GM19193 (cell line): ENCODE measurements around the gene SGF29.
"Not testable (repeated sequence)": the region's sequence is repeated elsewhere in the genome, so short reads cannot be mapped to it uniquely, and the experiment has no call there.

Experiments
- POLR2A ChIP-seq: IDR thresholded peaks from 4 replicates; pipeline ENCODE4 v1.6.1; 2011; ENCODE audit not compliant: insufficient read depth, insufficient read length; ENCODE audit errors: extremely low read depth

Gene SGF29

DNA sequence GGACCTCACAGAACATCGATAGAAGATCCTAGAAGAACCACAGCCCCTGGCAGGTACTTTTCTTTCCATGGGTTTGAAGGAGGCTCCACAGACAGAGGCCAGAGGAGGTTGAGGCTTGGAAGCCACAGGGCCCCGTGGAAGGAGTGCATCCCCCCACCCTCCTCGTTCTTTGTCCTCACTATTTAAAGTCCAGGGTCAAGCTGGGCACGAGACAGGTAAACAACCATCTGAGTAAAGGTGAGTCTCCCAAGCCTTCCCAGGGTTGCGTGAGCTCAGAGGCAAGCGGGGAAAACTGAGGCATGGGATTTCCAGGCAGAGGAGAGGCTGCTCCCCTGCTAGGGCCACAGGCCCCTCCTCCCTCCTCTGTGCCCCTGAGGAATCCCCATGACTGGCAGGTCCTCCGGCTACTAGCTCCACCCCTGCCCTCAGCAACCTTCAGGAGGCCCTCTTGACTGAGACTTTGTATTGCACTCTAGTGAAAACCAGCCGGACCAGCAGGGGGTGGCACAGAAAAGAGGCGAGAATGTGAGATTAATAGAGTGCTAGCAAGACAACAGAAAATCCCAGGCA is 44.1 kb downstream of the SGF29 start:
- TF ChIP-seq POLR2A = no peak

DNA sequence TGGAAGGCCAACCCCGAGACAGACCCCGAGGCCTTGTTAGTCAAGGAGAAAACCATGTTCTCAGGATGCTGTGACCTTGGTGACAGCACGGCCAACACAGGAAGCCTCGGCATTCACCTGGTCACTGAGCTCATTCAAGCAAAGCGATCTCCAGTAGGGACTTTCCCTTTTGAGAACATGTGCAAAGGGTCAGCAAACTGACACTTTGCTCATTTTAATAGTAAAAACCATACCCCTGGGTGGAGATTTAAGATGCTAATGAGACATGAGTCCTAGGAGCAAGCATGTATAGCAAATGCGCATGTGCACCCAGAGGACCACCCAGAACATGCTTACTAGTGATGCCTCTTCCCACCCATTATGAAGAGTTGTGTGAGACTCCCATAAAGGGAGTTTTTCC is 48.8 kb downstream of the SGF29 start:
- TF ChIP-seq POLR2A = no peak

DNA sequence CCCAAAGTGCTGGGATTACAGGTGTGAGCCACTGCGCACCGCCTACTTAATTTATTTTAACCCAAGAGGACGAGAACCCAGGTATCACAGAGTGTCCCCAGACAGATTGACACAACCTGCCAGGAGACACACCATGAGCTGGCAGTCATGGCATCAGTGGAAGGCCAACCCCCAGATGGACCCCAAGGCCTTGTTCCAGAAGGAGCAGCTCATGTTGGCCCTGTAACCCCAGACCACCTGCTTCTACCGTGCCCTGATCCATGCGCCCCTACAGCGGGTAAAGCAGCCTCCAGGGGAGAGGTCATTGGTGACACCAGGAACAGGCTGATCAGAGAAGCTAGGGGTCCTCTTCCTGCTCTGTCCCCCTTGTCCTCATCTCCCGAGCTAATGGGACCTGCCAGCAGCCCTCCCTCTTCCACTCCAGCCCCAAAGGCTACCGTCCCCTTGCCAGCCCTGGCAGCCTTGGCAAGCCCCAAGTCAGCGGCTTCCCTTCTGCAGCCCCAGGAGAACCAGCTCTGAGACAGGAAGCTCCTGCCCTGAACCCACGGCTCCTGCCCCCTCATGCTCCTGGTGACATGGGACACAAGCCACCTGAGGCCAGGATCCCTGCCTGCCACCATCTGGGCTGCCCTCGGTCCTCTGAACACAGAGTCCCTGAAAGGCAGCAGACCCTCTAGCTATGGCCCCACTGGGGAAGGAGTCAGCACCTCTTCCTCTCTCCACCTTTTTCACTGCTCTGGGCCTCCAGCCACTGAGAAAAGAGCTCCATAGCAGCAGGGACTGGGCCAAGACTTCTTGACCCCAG is 49.9 kb downstream of the SGF29 start:
- TF ChIP-seq POLR2A = no peak

DNA sequence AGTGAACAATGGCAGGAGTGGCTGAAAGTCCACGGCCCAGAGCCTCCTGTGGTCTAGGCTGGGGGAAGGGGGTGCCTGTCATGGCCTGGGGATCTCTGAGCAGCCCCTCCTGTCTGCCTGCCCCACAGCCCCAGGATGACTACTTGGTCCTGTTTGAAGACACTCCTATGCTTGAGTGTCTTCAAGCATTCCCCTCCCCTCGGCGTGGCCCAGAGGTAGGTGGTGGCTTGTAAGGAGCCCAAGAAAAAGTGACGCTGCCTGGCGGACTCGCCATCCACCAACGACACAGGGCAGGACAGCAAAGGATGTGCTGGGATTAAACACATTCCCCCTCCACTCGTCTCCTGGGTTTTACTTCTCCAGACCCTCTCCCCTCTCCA is 50.5 kb downstream of the SGF29 start:
- TF ChIP-seq POLR2A = no peak

DNA sequence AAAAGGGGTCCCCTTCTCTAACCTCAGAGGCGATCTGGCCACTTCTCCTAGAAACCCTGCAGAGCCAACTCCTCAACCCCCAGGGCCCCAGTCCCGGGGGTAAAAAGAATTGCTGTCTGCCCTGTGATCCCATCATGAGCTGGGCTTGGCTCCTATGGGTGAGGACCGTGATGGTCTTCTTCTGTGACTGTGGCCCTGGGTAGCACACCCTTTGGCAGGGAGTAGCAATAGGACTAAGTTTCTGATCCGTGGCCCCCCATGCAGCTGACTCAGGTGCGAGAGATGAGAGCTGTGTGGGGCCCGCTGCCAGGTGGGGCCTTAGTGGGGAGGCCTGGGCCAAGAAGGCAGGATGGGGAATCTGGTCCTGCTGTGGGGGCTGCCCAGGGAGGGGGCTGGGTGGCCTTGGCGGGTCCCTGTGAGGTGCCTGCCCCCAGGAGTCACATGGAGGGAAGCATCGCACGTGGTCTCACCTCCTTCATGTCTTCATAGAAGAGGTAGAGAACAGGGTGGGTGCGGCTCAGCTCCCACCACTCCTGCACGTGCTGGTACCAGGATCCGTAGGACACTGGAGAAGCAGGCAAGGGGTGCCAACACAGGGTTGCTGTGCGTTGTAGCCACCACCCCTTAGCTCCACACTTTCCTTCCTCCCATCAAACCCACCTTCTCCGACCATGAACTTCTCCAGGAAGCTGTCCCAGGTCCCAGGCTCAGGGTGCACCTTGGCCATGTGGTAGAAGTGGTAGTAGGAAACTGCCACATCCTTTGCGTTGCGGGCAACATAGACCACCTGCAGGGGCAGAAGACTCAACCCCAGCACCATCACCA is 52.8 kb downstream of the SGF29 start:
- no peak for TF ChIP-seq POLR2A

DNA sequence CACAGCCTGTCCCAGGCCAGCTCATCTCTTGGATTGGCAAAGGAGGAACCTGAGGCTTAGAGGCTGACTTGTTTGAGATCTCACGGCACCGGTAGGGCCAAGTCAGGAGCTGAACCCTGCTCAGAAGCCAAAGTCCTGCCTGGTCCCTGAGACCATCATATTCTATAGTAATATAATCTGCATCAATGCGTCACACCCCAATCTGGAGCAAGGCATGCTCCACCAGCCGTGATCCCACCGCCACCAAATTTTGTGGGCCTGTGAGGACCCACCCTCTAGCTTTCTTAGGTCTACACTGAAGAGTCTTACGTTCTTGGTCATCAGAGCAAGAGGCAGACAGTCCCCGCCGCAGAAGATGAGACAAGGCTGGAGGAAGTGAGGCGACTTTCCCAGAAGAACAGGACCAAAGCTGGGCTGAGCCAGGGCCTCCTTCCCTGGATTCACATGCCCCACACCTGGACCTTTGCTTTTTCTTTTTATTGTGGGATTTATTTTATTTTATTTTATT is 53.5 kb downstream of the SGF29 start:
- TF ChIP-seq POLR2A = no peak

DNA sequence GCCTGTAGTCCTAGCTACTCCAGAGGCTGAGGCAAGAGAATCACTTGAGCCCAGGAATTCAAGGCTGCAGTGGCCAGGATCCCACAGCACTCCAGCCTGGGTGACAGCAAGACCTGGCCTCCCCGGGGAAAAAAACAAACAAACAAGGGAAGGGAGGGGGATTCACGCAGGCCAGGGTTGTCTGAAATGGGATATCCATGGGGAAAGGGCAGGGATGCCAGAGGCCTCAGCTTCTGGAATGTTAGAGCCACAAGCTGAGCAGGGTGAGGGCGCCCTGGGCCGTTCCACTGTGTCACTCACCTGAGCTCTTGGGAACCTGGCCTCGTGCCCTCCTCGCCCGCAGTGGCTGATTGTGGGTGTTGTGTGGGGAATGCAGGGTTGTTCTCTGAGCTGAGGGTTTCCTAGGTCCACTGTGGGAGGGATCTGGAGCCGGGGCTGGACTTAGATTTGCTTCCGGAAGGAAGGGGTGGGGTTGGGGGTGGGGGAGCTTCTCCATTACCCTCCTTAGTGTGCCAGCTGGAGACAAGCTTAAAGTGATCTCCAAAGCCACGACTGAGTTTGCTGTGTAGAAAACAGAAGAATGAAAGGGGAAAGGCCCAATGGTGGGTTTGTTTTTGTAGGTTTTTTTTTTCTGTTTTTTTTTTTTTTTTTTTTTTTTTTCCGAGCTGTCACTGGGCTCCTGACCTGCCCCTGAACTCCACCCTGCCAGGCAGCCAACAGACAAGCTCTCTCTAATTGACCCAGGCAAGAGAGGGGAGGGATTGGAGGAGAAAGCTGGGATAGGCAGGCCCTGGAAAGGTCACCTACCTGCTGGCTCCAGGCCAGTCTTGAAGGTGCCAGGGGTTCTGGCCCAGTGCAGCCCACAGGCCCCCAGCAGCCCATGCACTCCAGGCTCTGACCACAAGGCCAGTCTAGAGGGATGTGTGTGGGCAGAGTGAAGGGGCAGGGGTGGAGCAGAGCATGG is 56.2 kb downstream of the SGF29 start, which contains the start of gene SULT1A1:
Gene SULT1A1, minus strand, starts transcription at position 414 of the 964 bp plus-strand sequence. CDS start 1,189 bp downstream, outside the sequence.
- TF ChIP-seq POLR2A = no peak

DNA sequence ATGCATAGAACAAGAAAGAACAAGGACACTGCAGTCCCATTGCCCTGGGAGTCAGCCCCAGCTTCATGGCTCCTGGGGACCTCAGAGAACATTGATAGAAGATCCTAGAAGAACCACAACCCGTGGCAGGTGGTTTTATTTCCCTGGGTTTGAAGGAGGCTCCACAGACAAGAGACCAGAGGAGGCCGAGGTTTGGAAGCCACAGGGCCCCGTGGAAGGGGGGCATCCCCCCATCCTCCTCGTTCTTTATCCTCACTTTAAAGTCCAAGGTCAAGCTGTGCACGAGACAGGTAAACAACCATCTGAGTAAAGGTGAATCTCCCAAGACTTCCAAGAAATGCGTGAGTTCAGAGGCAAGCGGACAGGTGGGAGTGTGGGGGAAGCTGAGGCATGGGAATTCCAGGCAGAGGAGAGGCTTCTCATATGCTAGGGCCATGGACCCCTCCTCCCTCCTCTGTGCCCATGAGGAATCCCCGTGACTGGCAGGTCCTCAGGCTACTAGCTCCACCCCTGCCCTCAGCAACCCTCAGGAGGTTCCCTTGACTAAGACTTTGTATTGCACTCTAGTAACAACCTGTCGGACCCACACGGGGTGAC is 57.0 kb downstream of the SGF29 start:
- TF ChIP-seq POLR2A = no peak

DNA sequence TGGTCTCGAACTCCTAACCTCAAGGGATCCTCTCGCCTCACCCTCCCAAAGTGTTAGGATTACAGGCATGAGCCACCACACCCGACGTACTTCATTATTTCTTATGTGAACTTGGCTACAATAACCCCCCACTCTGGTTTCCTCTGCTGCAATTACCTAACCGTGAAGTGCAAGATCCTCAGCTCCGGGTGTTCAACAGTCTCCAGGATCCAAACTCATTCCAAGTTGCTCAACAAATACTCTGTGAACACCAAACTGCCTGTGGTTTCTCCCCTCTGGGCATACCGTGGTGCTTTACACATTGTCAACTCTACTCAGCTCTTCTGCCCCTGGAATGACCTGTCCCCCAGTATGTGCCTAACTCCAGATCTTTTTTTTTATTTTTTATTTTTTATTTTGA is 62.9 kb downstream of the SGF29 start:
- no peak for TF ChIP-seq POLR2A

DNA sequence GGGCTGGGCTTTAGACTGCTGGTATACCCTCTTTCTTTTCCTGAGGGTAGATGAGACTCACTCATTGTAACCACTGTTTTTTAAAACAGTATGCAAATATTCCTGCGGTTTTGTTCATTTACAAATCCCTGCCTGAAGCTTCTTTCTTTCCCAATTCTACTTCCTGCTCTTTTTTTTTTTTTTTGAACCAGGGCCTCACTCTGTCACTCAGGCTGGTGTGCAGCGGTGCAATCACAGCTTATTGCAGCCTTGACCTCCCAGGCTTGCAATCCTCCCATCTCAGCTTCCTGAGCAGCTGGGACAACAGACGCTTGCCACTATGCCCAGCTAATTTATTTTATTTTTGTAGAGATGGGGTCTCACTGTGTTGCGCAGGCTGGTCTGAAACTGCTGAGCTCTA is 64.2 kb downstream of the SGF29 start:
- TF ChIP-seq POLR2A = no peak

DNA sequence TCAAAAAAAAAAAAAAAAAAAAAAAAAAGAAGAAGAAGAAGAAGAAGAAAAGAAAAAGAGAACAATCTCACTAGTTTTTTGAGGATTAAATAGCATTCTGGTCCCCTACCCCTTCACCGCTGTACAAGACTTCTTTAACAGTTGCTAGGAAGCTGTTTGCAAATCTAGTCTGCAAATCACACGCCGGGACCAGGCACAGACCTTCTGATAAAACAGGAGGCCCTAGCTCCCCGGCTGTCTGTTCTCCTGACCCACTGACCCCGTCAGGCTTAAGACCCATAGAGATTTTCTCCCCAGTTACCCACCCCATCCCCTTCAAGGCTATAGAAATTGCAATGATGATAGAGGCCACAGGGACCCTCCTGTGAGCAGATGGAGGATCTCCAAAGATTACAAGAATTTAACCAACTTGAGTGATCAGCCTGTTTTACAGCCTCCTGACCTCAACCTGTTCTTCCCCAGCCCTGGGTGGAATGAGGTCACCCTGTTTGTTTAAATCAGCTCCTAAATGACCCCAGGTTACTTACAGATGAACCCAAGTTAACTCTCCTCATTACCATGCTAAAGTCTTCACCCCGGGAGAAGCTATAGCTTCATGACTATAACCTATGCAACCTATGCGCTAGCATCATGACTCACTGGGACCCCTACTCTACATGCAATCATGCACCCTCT is 67.9 kb downstream of the SGF29 start:
- no peak for TF ChIP-seq POLR2A

DNA sequence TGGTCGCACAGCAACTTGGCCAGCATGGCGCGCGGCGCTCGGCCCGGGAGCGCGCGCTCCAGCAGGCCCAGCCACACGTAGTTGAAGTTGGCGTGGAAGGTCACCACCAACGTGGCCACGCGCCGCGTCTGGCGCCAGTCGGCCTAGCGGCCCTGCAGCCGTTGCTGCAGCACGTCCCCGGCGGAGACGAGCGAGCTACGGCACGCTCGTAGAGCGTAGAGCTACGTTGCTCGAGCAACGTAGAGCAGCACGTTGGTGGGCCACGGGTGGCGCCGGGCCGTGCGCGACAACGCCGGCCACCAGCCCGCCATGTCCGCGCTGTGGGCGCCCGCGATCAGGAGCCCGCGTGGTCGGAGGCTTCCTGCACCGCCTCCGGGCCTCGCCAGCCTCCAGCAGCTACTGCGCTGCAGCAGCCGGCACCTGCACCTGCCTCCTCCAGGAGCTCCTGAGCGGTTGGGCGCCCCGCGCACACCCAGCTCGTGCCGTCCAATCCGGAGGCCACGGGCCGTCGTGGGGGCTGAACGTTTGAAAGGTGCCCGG is 69.5 kb downstream of the SGF29 start:
- no peak for TF ChIP-seq POLR2A

DNA sequence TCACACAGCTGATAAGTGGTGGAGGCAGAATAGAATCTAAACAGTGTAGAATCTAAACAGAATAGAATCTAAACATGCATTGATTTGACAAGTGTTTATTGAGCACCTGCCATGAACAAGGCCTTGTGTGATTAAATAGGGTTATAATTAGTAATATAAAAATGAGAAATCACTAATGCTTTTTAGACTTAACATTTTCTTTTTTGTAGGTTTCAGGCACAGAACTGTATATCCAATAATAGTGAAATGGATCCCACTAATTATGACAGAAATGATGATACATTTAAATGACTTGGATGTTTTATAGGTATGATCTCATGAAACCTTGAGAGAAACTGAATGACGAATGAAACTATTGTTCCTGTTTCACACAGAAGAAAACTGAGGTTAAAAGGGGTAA is 84.0 kb downstream of the SGF29 start, which contains the start of gene NPIPB8:
Gene NPIPB8, plus strand, starts transcription at position 301 of the 400 bp plus-strand sequence. CDS start 296 bp downstream, outside the sequence.
- TF ChIP-seq POLR2A = not testable (repeated sequence)
